Measurements from ENCODE around the gene SLC4A4. TPM values are rescaled to one million over a fixed set of nuclear protein-coding genes. Genes with fewer than 3 reads are reported as not detected.
"Not testable (repeated sequence)": the region's sequence is repeated elsewhere in the genome, so short reads cannot be mapped to it uniquely, and the experiment has no call there.

SLC4A4 gene
- total RNA-seq, 2 donors from 2014 or later: 1.8 TPM

- H3K27me3 ChIP-seq (replicated peaks; ENCODE audit: insufficient read depth): no peaks in the 10 kb centered on the region
- ATAC-seq (ENCODE audit: insufficient number of reproducible peaks, low FRiP score, low read depth): no peak
Observed at GRCh38 chr4:71402616-71403015, 63.8 kb downstream of the SLC4A4 start.

GRCh38 chr4:71404049-71404448 is 65.2 kb downstream of the SLC4A4 start:
- TF ChIP-seq CTCF (IDR thresholded peaks at IDR 0.05): no peak
- DNase-seq (ENCODE audit: low spot score) (no peak), ATAC-seq (ENCODE audit: insufficient number of reproducible peaks, low FRiP score, low read depth) (no peak)
- Histone ChIP-seq H3K4me1 (ENCODE audit: control insufficient read depth in 1 of 2, low read depth in 2 of 2) (no peaks in the 10 kb centered on the region), H3K27ac (no peak overlapping the region), H3K36me3 (no peaks in the 10 kb centered on the region), H3K4me3 (no peak overlapping the region), H3K27me3 (replicated peaks; ENCODE audit: insufficient read depth) (no peaks in the 10 kb centered on the region), H3K9me3 (peaks cover 5% of the 10 kb centered on the region)

More at GRCh38 chr4:71402616-71403015, 63.8 kb downstream of the SLC4A4 start:
- H3K9me3 ChIP-seq: no peaks in the 10 kb centered on the region
- no peaks in the 10 kb centered on the region for H3K4me1 ChIP-seq (ENCODE audit: control insufficient read depth in 1 of 2, low read depth in 2 of 2)
- no peak overlapping the region for H3K27ac ChIP-seq
- DNase-seq (ENCODE audit: low spot score): no peak
- no peak overlapping the region for H3K4me3 ChIP-seq
- no peak for TF ChIP-seq CTCF (IDR thresholded peaks at IDR 0.05)
- H3K36me3 ChIP-seq: no peaks in the 10 kb centered on the region

GRCh38 chr4:71405791-71406190 is 67.0 kb downstream of the SLC4A4 start:
- Histone ChIP-seq H3K27me3 (replicated peaks; ENCODE audit: insufficient read depth) (no peaks in the 10 kb centered on the region), H3K4me3 (no peak overlapping the region), H3K36me3 (no peaks in the 10 kb centered on the region), H3K4me1 (ENCODE audit: control insufficient read depth in 1 of 2, low read depth in 2 of 2) (no peaks in the 10 kb centered on the region), H3K27ac (no peak overlapping the region), H3K9me3 (peaks cover 9% of the 10 kb centered on the region)
- DNase-seq (ENCODE audit: low spot score) (no peak), ATAC-seq (ENCODE audit: insufficient number of reproducible peaks, low FRiP score, low read depth) (no peak)
- TF ChIP-seq CTCF (IDR thresholded peaks at IDR 0.05): no peak

- Histone ChIP-seq H3K4me1 (ENCODE audit: control insufficient read depth in 1 of 2, low read depth in 2 of 2) (no peaks in the 10 kb centered on the region), H3K36me3 (no peaks in the 10 kb centered on the region), H3K9me3 (peaks cover 9% of the 10 kb centered on the region), H3K27me3 (replicated peaks; ENCODE audit: insufficient read depth) (no peaks in the 10 kb centered on the region), H3K27ac (no peak overlapping the region), H3K4me3 (no peak overlapping the region)
- no peak for TF ChIP-seq CTCF (IDR thresholded peaks at IDR 0.05)
- ATAC-seq (ENCODE audit: insufficient number of reproducible peaks, low FRiP score, low read depth) (no peak), DNase-seq (ENCODE audit: low spot score) (no peak)
Observed at GRCh38 chr4:71406459-71406963, 67.7 kb downstream of the SLC4A4 start.

- not testable (repeated sequence) for H3K27ac ChIP-seq; ATAC-seq (ENCODE audit: insufficient number of reproducible peaks, low FRiP score, low read depth); H3K9me3 ChIP-seq; DNase-seq (ENCODE audit: low spot score); H3K4me1 ChIP-seq (ENCODE audit: control insufficient read depth in 1 of 2, low read depth in 2 of 2); H3K27me3 ChIP-seq (replicated peaks; ENCODE audit: insufficient read depth); H3K4me3 ChIP-seq; H3K36me3 ChIP-seq
Observed at GRCh38 chr4:71408961-71409360, 70.1 kb downstream of the SLC4A4 start.

GRCh38 chr4:71411981-71412380 is 73.2 kb downstream of the SLC4A4 start:
- H3K4me3 ChIP-seq: no peak overlapping the region
- TF ChIP-seq CTCF (IDR thresholded peaks at IDR 0.05): no peak
- no peaks in the 10 kb centered on the region for H3K27me3 ChIP-seq (replicated peaks; ENCODE audit: insufficient read depth)
- H3K27ac ChIP-seq: no peak overlapping the region
- peaks cover 9% of the 10 kb centered on the region for H3K9me3 ChIP-seq
- ATAC-seq (ENCODE audit: insufficient number of reproducible peaks, low FRiP score, low read depth): no peak
- H3K36me3 ChIP-seq: no peaks in the 10 kb centered on the region
- H3K4me1 ChIP-seq (ENCODE audit: control insufficient read depth in 1 of 2, low read depth in 2 of 2): no peaks in the 10 kb centered on the region
- no peak for DNase-seq (ENCODE audit: low spot score)
